GM21723 (cell line): Measurements from ENCODE around the gene PSMD3.
A peak's percentile ranks its signal among the peaks of the same experiment; 100 is the strongest.
"Not testable (repeated sequence)": the region's sequence is repeated elsewhere in the genome, so short reads cannot be mapped to it uniquely, and the experiment has no call there.

Experiments
- ATAC-seq: cut with Tn5 transposase; IDR thresholded peaks from one replicate; pipeline ENCODE4 v1.9.1; 2021; ENCODE audit warnings: mild to moderate bottlenecking, moderate library complexity; ENCODE audit not compliant: unreplicated experiment

The PSMD3 gene

GRCh38 chr17:39980351-39981206, at the start of gene PSMD3:
Gene PSMD3 (plus strand): TSS chr17:39980807. CDS start chr17:39980971, 164 bp downstream.
- ATAC-seq, result peak; percentile 88

DNA sequence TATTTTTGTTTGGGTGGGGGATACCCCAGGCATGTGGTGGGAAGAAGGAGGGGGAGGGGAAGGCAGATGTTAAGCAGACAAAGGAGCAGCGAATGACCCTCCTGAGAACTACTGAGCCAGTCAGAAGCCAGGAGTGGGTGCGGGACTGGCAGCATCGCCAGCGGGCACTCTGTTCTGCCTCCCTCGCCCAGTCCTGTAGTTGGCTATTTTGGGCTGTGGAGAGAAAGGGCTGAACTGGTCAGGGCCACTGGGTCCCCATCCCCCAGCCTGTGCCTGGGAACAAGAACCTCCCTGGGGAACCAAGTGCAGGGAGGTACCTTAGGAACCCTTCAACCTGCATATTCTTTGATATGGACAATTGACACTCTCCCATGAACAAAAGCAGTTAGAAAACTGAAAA, 46.7 kb upstream of the PSMD3 start:
- ATAC-seq, result no peak

DNA sequence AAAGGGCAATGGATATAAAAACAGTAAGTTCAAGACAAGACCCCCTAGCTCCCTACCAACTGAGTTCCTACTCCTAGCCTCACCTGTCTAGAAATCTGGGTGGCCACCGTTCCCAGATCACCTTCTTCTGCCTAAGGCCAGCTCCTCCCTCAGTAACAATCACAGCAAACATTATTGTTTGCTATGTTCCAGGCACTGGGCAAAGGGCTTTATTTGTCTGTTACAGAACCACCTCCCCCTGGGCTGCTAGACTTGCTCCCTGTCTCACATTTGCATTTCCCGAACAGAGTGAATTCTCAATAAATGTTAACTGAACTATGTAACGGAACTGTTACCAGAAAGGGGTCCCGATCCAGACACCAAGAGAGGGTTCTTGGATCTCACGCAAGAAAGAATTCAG, 46.3 kb upstream of the PSMD3 start:
- no peak for ATAC-seq

DNA sequence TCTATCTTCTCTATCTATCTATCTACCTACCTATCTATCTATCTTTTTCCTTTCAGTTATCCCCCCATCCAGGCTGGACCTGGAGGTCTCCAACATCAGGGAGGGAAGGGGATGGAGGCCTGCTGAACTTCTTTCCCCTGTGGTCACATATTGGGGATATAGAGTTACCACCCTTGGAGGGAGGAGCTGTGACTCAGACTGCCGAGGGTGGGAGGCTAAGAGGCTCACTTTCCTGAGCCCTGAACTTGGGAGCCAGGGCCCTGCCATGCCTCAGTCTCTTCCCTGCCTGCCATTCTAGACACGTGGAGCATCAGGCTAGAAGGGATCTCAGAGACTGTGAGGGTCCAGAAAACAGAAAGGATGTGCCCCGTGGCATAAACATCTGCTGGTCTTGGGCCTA, 44.7 kb upstream of the PSMD3 start:
- ATAC-seq, result no peak

DNA sequence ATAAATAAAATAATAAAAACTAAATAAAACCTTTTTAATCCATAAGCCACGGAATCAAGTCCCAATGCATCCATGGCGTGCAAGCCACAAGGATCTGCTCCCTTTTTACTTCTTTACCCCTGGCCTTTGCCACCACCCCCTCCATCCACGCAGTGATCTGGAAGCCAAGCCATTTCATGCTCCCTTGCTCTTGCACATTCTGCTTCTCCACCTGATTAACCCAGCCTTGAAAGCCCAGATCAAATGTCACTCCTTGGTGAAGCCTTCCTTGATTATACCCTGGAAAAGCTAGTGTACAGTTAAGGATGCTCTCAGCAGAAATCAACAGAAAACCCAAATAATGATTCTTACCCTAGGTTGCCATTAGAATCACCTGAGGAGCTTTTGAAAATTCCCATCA, 43.2 kb upstream of the PSMD3 start:
- ATAC-seq, result no peak

GRCh38 chr17:39938140-39938869, 42.3 kb upstream of the PSMD3 start:
- no peak for ATAC-seq

- ATAC-seq, result no peak
These were observed 41.5 kb upstream of the PSMD3 start for GRCh38 chr17:39939106-39939505.

GRCh38 chr17:39939588-39940419, 40.8 kb upstream of the PSMD3 start:
- ATAC-seq, result no peak

DNA sequence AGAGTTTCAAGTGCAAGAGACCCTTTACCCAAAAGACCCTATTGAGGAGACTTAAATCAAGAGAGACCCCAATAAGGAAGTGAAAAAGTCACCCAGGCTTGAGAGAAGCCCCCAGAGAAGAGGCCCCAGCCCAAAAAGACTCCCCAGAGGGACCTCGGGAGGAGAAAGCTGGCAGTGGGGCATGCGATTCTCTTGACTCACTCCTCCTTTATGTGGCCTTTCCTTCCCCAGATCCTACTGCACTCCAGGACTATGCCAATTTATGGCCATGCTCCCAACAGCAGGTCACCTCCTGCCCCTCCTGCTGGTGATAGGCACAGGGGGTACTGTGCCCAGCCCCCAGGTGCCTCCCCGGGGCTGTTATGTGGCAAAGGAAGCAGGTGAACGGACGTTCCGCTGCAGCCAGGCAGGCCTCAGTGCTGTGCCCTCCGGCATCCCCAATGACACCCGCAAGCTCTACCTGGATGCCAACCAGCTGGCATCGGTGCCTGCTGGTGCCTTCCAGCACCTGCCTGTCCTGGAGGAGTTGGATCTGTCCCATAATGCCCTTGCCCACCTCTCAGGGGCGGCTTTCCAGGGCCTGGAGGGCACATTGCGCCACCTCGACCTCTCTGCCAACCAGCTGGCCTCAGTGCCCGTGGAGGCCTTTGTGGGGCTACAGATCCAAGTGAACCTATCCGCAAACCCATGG, 36.8 kb upstream of the PSMD3 start:
- no peak for ATAC-seq

DNA sequence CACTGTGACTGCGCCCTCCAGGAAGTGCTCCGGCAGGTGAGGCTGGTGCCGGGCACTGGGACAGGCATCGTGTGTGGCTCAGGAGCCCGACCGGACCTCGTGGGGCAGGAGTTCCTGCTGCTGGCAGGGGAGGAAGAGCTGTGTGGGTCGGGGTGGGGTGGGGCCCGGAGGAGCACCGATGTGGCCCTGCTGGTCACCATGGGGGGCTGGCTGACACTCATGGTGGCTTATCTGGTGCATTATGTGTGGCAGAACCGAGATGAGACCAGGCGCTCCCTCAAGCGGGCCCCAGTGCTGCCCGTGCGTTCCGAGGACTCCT, 36.3 kb upstream of the PSMD3 start:
- ATAC-seq, result no peak

DNA sequence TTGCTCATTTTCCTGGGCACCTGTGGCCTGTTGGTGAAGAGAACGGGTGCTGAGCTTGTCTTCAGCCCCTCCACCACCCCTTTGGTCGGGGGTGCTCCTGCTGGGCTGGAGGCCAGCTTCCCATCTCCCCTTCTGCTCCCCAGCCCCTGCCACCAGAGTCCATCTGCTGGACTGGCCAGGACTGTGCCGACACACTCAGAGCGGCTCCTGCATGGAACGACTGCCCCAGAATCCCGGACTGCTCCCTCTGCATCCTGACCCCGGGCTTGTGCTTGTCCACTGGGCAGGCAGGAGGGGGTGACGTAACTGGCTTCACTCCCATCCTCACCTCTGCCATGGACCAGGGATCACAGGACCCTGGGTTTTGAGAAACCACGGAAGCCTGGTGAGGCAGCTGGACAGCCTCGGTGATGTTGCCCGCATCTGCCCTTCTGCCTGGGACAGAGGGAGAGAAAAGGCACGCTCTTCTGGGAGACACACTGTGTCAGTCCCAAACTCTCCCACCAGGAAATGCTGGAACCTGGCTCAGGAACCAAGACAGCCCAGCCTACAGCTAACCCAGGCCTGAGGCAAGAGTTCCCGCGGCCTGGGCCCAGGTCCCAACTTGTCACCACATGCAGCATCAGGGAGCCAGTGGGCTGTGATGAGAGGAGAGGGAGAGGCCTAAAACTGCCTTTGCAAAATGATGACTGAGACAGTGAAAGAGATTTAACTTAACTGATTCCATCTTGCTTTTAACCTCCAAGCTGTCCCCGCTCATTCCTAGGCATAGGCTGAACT, 33.9 kb upstream of the PSMD3 start:
- no peak for ATAC-seq

DNA sequence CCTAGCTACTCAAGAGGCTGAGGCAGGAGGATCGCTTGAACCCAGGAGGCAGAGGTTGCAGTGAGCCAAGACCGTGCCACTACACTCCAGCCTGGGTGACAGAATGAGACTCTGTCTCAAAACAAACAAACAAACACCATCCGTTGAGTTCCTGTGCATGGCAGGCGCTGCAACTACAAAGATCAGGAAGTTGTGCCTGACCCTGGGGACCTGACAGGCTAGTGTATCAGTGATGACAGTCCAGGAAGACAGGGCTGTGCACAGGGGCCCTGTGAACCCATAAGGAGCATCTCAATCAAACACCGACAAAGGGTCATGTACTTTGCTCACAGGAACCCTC, 32.1 kb upstream of the PSMD3 start:
- not testable (repeated sequence) for ATAC-seq

DNA sequence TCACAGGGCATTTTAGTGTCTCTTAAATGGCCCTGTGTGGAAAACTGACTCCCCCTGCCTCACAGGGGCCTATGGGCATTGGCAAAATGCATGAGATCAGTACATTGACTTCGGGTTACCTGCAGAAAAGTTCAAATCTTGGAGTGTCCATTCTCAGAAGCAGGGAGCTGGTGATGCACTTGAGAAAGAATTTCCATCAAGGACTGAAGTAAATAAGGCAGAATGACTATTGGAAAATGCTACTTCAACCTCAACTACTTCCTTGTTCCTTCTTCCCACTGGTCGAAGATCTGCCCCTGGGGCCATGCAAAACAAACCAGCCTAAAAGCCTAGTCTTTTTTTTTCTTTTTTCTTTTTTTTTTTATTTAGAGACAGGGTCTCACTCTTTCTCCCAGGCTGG, 31.6 kb upstream of the PSMD3 start:
- ATAC-seq, result no peak

- ATAC-seq, result no peak
These were observed 29.7 kb upstream of the PSMD3 start for GRCh38 chr17:39950871-39951348.

- no peak for ATAC-seq
These were observed 28.5 kb upstream of the PSMD3 start for GRCh38 chr17:39951924-39952679.

DNA sequence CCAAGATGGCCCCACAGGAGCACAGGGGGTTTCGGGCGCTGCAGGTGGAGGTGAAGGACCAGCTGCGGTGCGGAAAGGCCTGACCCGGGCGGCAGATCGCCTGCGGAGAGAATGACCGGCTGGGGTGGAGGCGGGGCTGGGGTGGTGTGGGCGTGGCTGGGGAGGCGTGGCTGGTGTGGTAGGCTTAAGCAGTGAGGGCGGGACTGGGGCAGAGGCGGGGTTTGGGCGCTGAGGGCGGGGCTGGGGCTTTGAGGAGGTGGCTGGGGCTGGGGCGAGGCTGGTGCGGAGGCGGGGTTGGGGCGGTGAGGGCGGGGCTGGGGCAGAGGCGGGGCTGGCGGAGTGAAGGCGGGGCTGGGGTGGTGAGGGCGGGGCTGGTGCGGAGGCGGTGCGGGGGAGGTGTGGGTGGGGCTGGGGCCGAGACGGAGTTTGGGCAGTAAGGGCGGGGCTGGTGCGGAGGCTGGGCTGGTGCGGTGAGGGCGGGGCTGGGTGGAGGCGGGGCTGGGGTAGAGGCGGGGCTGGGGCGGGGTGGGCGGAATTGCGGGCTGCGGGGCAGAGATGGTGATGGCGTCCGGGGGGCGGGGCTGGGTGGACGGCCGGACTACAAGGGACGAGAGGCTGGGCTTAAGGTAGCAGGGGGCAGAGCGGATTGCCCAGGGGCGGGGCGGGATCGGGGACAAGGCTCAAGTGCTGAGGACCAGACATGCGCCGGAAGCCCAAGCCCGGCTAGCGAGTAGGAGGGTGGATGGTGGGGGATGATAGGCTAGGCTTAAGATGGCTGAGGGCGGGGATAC, 27.7 kb upstream of the PSMD3 start:
- ATAC-seq, result peak; percentile 79

DNA sequence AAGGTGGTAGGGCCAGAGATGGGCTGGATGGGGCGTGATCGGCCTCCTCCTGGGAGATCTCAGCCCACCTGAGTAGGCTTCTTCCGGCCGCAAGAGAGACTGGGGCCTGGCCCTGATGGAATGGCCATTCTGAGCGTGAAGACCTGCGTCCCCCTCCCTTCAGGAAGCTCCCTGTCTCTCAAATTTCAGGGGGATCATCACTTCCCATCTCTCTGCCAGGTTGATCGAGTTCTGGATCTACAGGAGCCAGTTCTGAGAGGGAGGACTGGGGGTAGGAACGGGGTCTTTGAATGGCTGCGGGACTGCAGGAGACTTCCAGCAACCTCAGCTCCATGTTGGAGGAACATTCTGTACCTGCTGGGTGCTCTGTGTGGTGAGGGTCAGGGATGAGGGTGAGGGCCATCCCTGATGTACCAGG, 27.1 kb upstream of the PSMD3 start:
- no peak for ATAC-seq

DNA sequence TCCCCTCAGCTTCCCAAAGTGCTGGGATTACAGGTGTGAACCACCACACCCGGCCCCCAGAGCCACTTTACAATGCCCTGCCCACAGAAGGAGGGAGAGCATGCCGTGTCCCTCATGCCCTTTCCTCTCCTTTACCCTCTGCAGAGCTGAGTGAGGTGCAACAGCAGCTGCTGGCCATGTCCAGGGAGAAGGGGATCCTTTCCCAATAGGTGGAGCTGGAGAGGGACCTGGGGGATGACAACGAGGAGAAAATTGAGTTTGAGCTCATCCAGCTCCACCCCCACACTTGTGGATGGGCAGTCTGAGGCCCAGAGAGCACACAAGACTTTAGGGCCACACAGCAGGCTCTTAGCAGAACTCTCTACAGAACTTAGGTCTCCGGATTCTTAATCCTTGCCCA, 25.7 kb upstream of the PSMD3 start:
- no peak for ATAC-seq
